Measurements from ENCODE around the gene PMM1. TPM values are rescaled to one million over a fixed set of nuclear protein-coding genes. Genes with fewer than 3 reads are reported as not detected.

PMM1 gene
- total and polyA plus RNA-seq, 2 donors (not counting 3 experiments of a cell fraction or from before 2014, with no cell fraction given) = 14.6 to 31.7 TPM

- H2AFZ ChIP-seq (ENCODE audit: low read depth, low read length) = no peak overlapping the region
- dilution Hi-C loops (cut with MboI; ENCODE audit: extremely low pct_ligation_motif_present, low sequenced_read_pairs) (no loop called here), intact Hi-C loops (cut with micrococcal nuclease) (no loop called here)
- peak overlapping the region; percentile 42 for H3K27ac ChIP-seq (ENCODE audit: insufficient read depth, low read depth, low read length)
- CTCF ChIA-PET = interaction anchor here (0.7 to 3.1 kb wide), 8 partner anchors 9 to 195 kb away, joined by 3 to 61 read pairs (median 4); partner anchors contain the start of genes PMM1 and POLR3H
- POLR2A ChIA-PET = interaction anchor here (1.1 to 1.3 kb wide), 2 partner anchors 9 to 22 kb away, joined by 3 to 8 read pairs; partner anchors contain the start of genes DESI1, PMM1 and XRCC6
- no peaks in the 10 kb centered on the region for H3K27me3 ChIP-seq (ENCODE audit: control insufficient read depth in 2 of 2, insufficient read depth in 2 of 2, low read length in 2 of 2)
- DNase-seq (ENCODE audit: low read depth, low spot score) (no peak), FAIRE-seq (no peak)
- TF ChIP-seq GATA2 (IDR thresholded peaks at IDR 0.05; ENCODE audit: insufficient read depth, insufficient read length, low read depth, low read length) = no peak
- no peak for TF ChIP-seq JUN (IDR thresholded peaks at IDR 0.05; ENCODE audit: borderline replicate concordance, insufficient read depth, insufficient read length, low read depth)
- no peak for TF ChIP-seq POLR2A (IDR thresholded peaks at IDR 0.05; ENCODE audit: low read depth, low read length)
- no peak for TF ChIP-seq POLR2AphosphoS5 (IDR thresholded peaks at IDR 0.05; ENCODE audit: insufficient read depth, low read depth, low read length)
- no peak for TF ChIP-seq MAX (IDR thresholded peaks at IDR 0.05; ENCODE audit: insufficient read depth, insufficient read length)
- no peak for TF ChIP-seq FOS (IDR thresholded peaks at IDR 0.05; ENCODE audit: borderline replicate concordance, insufficient read depth, low read length)
- no peak for TF ChIP-seq CTCF (IDR thresholded peaks at IDR 0.05; ENCODE audit: extremely low read depth in 1 of 2, insufficient read depth in 1 of 2, low read depth in 1 of 2, low read length in 2 of 2)
- no peak for TF ChIP-seq EZH2 (IDR thresholded peaks at IDR 0.05; ENCODE audit: borderline replicate concordance, low read depth, low read length, severe bottlenecking)
- no peak for TF ChIP-seq MYC (IDR thresholded peaks at IDR 0.05; ENCODE audit: low read depth, low read length)
- H4K20me1 ChIP-seq (replicated peaks; ENCODE audit: control insufficient read depth, extremely low read depth, insufficient read depth, low read length) = no peaks in the 10 kb centered on the region
- no peaks in the 10 kb centered on the region for H3K79me2 ChIP-seq (ENCODE audit: control insufficient read depth, insufficient read depth, low read length)
- H3K4me1 ChIP-seq (ENCODE audit: control insufficient read depth, extremely low read depth, insufficient read depth, low read length) = peaks cover 15% of the 10 kb centered on the region
- H3K4me2 ChIP-seq (ENCODE audit: insufficient read depth, low read length) = no peak overlapping the region
- no peak overlapping the region for H3K4me3 ChIP-seq (replicated peaks in 1 of 3; ENCODE audit: insufficient read depth in 1 of 3, low read depth in 1 of 3, low read length in 3 of 3)
- no TSS peak for BruUV-seq (replicated peaks)
- no peak overlapping the region for H3K9ac ChIP-seq (replicated peaks; ENCODE audit: extremely low read depth, insufficient read depth, low read length)
- H3K36me3 ChIP-seq (ENCODE audit: control insufficient read depth in 2 of 2, extremely low read depth in 1 of 2, insufficient read depth in 2 of 2, low read length in 2 of 2) = peaks cover 7 to 22% of the 10 kb centered on the region in 2 experiments
- H3K9me3 ChIP-seq (replicated peaks; ENCODE audit: control insufficient read depth, insufficient read depth, low read length) = no peaks in the 10 kb centered on the region
- H3K9me1 ChIP-seq (replicated peaks; ENCODE audit: control insufficient read depth, extremely low read depth, insufficient read depth, low read length) = no peaks in the 10 kb centered on the region
Measured at GRCh38 chr22:41598891-41599635, 9.4 kb upstream of the PMM1 start.

Data from endothelial cell of umbilical vein (primary cell).